Esophagus squamous epithelium (tissue), 5 donors: Measurements from ENCODE around the gene LILRA6. TPM values are rescaled to one million over a fixed set of nuclear protein-coding genes. Genes with fewer than 3 reads are reported as not detected.
"Not testable (repeated sequence)": the region's sequence is repeated elsewhere in the genome, so short reads cannot be mapped to it uniquely, and the experiment has no call there.

Experiments used
- DNase-seq: peaks from one replicate; lab custom pipeline; 2025; lab: John Stamatoyannopoulos, UW
- H3K27ac ChIP-seq, 4 donors: fragments of 200-600 bp; sonication (generic); one replicate each; pipeline ENCODE4 v1.5.1; 2016 to 2019; ENCODE audit warnings: mild to moderate bottlenecking in 1 of 4
- H3K27me3 ChIP-seq, 4 donors: fragments of 200-600 bp; sonication (generic); 1 replicate in 3 of 4; 2 replicates in 1 of 4; pipeline versions ENCODE4 v1.5.1 to v1.6.0; 2017 to 2021; ENCODE audit warnings: antibody characterized with exemption in 1 of 4
- H3K36me3 ChIP-seq, 3 donors: fragments of 200-600 bp; sonication (generic); one replicate each; pipeline ENCODE4 v1.5.1; 2016 to 2019
- H3K4me1 ChIP-seq, 3 donors: fragments of 200-600 bp; sonication (generic); one replicate each; pipeline ENCODE4 v1.5.1; 2017 to 2019
- H3K4me3 ChIP-seq, 4 donors: fragments of 200-600 bp; sonication (generic); 1 replicate in 3 of 4; 2 replicates in 1 of 4; pipeline ENCODE4 v1.5.1; 2016 to 2019; ENCODE audit warnings: mild to moderate bottlenecking in 2 of 4, moderate library complexity in 1 of 4
- H3K9me3 ChIP-seq, 3 donors: fragments of 200-600 bp; sonication (generic); one replicate each; pipeline ENCODE4 v1.5.1; 2016 to 2019
- POLR2A ChIP-seq, 4 donors: fragments of 450-650 bp; IDR thresholded peaks; one replicate each; pipeline ENCODE4 v1.6.1; 2017; ENCODE audit warnings: antibody characterized with exemption in 4 of 4, mild to moderate bottlenecking in 4 of 4, moderate library complexity in 3 of 4
- WGBS, 2 donors: methylation state at CpG; one replicate each; pipeline ENCODE4 v1.1.5; 2018; 5-methylcytosine and 5-hydroxymethylcytosine counted together
- intact Hi-C: fragments of 100-400 bp; cut with DNase I; formaldehyde crosslinking; loops from one replicate; pipeline ENCODE4 v1.15.0; 2022
- total RNA-seq, 4 donors: library from RNA; depleted of rRNA; stranded (reverse); fragments of >200 nt; gene quantifications; one replicate each; pipeline ENCODE4 v1.1.0, GENCODE V29; 2016
- TF ChIP-seq, protein P1 (sequence below), 6 experiments: fragments of 450-650 bp in 4 of 6; fragments of 200-600 bp in 2 of 6; sonication (generic) in 2 of 6; IDR thresholded peaks; one replicate each; pipeline ENCODE4 v1.5.1; 2016 to 2019; ENCODE audit warnings: antibody characterized with exemption in 6 of 6, mild to moderate bottlenecking in 4 of 6, moderate library complexity in 4 of 6
- donor health status: DM: yes; HTN: yes; CAD: no.

LILRA6 gene
- total RNA-seq, 4 donors from 2014 or later = 0.53 to 1.7 (median 0.95) TPM; not detected in 1

DNA sequence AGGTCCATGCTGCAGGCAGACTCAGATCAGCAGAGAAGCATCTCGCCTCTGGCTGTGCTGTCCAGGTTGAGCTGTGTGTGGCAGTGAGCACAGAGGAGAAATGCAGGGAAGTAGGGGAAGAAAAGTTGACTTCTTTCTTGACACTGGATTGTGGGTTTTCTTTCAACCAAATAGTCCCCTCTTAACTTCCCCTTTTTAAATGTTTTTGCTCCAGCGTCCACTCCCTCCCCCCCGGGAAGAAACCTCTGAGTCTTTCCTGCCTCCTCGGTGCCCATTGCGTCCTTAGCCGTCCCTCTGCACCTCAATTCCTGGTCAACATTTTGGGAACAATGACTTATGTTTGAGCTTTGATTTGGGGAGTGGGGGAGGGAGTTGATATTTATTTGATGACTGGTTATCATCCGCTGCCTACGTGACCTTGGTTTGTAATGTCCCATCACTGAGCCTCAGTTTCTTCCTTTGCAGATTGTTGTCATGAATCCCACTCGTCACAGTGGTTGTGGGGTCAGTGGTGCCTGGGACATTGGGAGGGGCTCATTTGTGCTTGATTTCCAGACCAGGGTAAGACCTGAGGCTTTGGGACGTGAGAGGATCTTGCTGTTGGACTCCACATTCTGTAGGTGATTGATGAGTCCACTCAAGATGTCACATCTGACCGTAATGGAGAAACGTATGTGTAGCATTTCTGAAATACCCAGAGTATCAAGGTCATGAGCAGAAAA lies 38.6 kb upstream of the LILRA6 start, which contains the start of gene LILRB2:
Gene LILRB2 (minus strand): TSS at position 104 of the 722 bp plus-strand sequence. CDS start 614 bp downstream, outside the sequence.
- peak within 1 kb of the TSS in 2 of 4 donors; percentile 46 to 52 for H3K27ac ChIP-seq
- H3K27me3 ChIP-seq = peaks cover 0 to 54% (median 0%) of the 10 kb centered on the region in 4 donors
- DNase-seq = no peak
- H3K4me3 ChIP-seq = peak within 1 kb of the TSS in 2 of 4 donors; percentile 18 to 23
- H3K4me1 ChIP-seq = no peaks in the 10 kb centered on the region
- H3K36me3 ChIP-seq = no peaks in the 10 kb centered on the region
- 54 to 62% methylated on average over 11 to 12 of the region's 12 CpGs for WGBS, 2 donors
- no peaks in the 10 kb centered on the region for H3K9me3 ChIP-seq
- no peak for TF ChIP-seq POLR2A (IDR thresholded peaks at IDR 0.05)
- TF ChIP-seq, protein P1, sequence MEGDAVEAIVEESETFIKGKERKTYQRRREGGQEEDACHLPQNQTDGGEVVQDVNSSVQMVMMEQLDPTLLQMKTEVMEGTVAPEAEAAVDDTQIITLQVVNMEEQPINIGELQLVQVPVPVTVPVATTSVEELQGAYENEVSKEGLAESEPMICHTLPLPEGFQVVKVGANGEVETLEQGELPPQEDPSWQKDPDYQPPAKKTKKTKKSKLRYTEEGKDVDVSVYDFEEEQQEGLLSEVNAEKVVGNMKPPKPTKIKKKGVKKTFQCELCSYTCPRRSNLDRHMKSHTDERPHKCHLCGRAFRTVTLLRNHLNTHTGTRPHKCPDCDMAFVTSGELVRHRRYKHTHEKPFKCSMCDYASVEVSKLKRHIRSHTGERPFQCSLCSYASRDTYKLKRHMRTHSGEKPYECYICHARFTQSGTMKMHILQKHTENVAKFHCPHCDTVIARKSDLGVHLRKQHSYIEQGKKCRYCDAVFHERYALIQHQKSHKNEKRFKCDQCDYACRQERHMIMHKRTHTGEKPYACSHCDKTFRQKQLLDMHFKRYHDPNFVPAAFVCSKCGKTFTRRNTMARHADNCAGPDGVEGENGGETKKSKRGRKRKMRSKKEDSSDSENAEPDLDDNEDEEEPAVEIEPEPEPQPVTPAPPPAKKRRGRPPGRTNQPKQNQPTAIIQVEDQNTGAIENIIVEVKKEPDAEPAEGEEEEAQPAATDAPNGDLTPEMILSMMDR (IDR thresholded peaks at IDR 0.05) = no peak
- intact Hi-C loops = loop anchor here (5.0 kb wide), 1 partner anchor 306 kb away; no protein-coding TSS in a partner anchor

DNA sequence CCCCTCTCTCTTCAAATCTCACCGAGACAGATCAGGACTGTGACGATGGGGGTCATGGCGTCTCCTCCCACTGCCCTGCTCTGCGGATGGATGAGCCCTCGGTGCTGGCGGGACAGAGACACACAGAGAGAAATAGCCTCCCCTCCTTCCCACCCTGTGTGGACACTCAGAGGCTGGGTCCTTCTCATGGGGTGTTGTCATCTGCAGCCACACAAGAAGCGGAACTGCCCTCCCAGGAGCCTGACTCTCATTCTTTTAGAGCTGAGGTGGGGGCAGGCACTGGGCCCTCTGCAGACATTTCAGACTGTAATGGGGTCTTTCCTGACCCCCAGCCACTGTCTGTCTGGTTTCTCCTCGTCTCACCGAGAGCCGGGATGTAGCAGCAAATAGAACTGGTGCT lies 37.9 kb upstream of the LILRA6 start:
- intact Hi-C loops = loop anchor here (5.0 kb wide), 1 partner anchor 307 kb away; no protein-coding TSS in a partner anchor
- DNase-seq, H3K9me3 ChIP-seq, H3K36me3 ChIP-seq, H3K4me1 ChIP-seq: not testable (repeated sequence)
- H3K4me3 ChIP-seq = peak overlapping the region in 2 of 4 donors; percentile 18 to 23
- H3K27ac ChIP-seq = peak overlapping the region in 2 of 4 donors; percentile 46 to 52
- 50 to 71% methylated on average over 2 to 3 of the region's 10 CpGs for WGBS, 2 donors
- H3K27me3 ChIP-seq = peaks cover 0 to 61% (median 0%) of the 10 kb centered on the region in 4 donors

DNA sequence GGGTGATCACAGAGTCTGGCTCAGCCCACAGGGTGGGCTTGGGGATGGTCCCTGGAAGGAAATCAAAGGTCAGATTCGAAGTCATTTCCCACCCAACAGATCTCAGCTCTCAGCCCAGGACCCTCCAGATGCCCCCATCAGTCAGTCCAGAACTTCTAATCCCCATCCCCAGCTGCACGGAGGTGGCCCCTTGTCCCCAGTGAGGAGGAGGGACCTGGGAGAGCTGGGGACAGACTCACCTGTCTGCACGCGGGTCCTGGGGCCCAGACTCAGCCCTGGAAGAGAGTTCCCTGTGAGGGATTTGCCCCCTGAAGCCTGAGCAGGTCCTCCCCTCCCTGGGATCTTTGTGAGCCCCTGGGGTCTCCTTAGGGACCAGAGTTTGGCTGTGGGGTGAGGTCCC lies 37.4 kb upstream of the LILRA6 start:
- Histone ChIP-seq H3K27me3 (peaks cover 0 to 63% (median 0%) of the 10 kb centered on the region in 4 donors), H3K4me3 (peak overlapping the region in 2 of 4 donors; percentile 18 to 23), H3K27ac (peak overlapping the region in 1 of 4 donors; percentile 52)
- DNase-seq, H3K9me3 ChIP-seq, H3K4me1 ChIP-seq, H3K36me3 ChIP-seq: not testable (repeated sequence)
- WGBS, 2 donors = 50% methylated on average over 1 of the region's 4 CpGs; no CpG with 5 or more reads in 1 of the 2 donors
- intact Hi-C loops = loop anchor here (5.0 kb wide), 1 partner anchor 307 kb away; no protein-coding TSS in a partner anchor

DNA sequence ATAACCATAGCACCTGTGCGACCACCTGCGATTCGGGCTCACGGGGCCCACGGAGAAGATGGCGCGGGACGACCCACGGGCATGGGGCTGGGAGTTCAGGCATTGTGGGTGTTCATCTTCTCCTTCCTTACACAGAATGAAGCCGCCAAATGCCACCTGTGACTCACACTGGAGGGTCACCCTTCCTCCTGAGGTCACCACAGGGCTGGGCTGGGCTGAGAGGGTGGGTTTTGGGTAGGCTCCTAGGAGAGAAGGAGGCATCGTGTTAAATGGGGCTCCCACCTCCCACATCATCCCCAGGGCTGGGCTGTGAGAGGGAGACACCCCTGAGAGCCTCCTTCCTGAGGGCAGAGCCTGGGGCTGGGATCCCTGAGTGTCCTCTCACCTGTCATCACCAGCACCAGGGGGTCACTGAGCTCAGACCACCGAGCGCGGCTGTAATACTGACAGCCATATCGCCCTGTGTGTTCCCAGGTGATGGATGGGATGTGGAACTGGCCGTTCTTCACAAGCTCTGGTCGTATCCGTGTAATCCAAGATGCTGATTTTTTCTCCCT lies 36.9 kb upstream of the LILRA6 start:
- DNase-seq = no peak
- Histone ChIP-seq H3K27me3 (peaks cover 0 to 64% (median 0%) of the 10 kb centered on the region in 4 donors), H3K4me3 (no peak overlapping the region), H3K9me3 (no peaks in the 10 kb centered on the region), H3K27ac (no peak overlapping the region), H3K4me1 (no peaks in the 10 kb centered on the region), H3K36me3 (no peaks in the 10 kb centered on the region)
- WGBS, 2 donors = 67 to 80% methylated on average over 8 to 13 of the region's 18 CpGs
- intact Hi-C loops = no loop called here
- no peak for TF ChIP-seq POLR2A (IDR thresholded peaks at IDR 0.05)
- TF ChIP-seq, protein P1 (IDR thresholded peaks at IDR 0.05) = no peak

DNA sequence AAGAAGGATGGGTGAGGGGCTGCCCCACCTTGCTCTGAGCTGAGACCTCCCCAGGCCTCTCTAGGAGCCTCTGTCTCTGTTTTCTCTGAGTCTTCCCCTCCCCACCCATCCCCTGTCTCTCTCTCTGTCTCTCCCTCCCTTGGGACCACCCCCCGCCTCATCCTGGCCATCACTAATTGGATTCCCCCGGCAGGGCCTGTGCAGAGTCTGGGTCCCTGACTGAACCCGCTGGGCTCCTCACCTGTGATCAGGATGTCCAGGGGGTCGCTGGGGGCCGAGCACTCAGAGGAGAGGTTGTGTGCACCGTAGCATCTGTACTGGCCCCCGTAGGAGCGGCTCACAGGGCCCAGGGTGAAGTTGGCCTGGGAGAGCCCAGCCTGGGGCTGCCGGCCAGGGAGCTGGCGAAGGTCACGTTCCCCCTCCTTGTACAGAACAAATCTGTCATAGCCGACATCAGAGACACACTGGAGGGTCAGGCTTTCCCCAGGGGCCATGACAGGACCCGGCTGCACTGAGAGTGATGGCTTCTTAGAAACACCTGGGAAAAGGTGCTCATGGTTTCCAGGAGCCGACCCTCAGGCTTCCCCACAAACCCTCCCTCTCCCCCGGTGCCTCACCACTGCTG lies 36.1 kb upstream of the LILRA6 start:
- intact Hi-C loops, H3K36me3 ChIP-seq, DNase-seq, H3K27ac ChIP-seq, H3K4me3 ChIP-seq, H3K4me1 ChIP-seq, H3K9me3 ChIP-seq: not testable (repeated sequence)
- H3K27me3 ChIP-seq = peaks cover 0 to 62% (median 0%) of the 10 kb centered on the region in 4 donors
- WGBS, 2 donors = 60 to 67% methylated on average over 3 to 4 of the region's 15 CpGs

DNA sequence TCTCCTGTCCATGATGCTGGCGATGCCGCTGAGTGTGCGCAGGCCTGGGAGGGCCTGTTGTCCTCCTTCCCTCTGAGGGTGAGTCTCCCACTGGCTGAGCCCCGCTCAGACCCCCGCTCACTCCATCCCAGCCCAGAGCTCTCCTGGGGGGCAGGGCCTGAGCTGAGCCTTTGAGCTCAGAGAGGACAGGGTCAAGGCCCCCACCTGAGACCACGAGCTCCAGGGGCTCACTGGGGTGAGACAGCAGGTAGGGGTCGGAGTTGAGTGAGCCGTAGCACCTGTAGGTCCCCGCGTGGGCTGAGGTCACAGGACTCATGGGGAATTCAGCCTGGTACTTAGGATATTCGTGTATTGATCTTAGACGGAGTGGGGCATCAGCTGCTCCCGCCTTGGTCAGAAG lies 35.5 kb upstream of the LILRA6 start:
- WGBS, 2 donors = 74 to 89% methylated on average over 7 to 9 of the region's 13 CpGs
- H3K36me3 ChIP-seq, H3K9me3 ChIP-seq, H3K27ac ChIP-seq, intact Hi-C loops, H3K4me3 ChIP-seq, H3K4me1 ChIP-seq, DNase-seq: not testable (repeated sequence)
- peaks cover 0 to 61% (median 0%) of the 10 kb centered on the region in 4 donors for H3K27me3 ChIP-seq

DNA sequence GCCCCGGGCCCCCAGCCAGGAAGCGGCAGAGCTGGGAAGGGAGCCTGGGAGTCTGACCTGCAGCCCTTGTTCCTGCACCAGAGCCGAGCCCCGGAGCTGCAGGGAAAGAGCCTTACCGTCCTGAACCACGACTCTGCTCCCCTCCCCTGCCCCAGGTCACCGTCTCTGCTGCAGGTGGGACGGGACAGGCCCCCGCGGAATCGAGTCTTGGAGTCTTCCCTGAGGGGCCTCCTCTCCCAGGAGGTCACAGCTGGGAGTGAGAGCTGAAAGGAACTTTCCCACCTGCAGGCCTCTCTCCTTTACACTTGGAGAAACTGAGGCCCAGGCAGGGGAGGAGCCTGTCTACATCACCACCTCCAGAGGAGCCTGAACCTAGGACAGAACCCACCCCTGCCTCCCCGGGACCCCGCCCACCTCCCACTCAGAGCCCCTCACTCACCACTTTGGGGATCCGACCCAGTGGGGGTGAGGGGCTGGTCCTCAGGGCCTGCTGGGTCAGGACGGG lies 34.6 kb upstream of the LILRA6 start:
- peaks cover 0 to 58% (median 0%) of the 10 kb centered on the region in 4 donors for H3K27me3 ChIP-seq
- intact Hi-C loops = not testable (repeated sequence)

More for the DNA sequence above, 34.6 kb upstream of the LILRA6 start:
- H3K36me3 ChIP-seq, H3K27ac ChIP-seq, H3K9me3 ChIP-seq, H3K4me1 ChIP-seq, H3K4me3 ChIP-seq, DNase-seq: not testable (repeated sequence)
- WGBS, 2 donors = no CpG with 5 or more reads among the region's 15 CpGs
